ENCODE results near the gene SERBP1. TPM values are rescaled to one million over a fixed set of nuclear protein-coding genes. Genes with fewer than 3 reads are reported as not detected.
A peak's percentile ranks its signal among the peaks of the same experiment; 100 is the strongest.

SERBP1 gene
- total RNA-seq, 1 donor: 162 TPM

DNA sequence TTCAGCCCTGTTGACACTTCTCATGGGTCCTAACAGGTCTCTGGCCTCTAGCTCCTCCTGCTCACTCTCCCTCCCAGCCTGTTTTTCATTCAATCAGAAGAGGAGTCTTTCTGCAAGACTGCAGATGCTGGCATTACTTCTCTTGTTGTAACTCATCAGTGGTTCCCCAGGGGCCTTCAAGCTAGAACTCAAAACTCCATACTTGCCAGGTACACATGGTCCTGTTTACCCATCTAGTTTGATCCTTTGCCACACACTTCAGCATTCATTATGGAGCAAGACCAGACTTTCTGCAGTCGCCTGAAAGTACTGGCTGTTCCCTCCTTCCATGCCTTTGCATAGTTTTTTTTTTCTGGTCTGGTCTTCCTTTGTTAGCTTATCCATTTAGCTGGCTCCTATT, 47.9 kb downstream of the SERBP1 start:
- no peak for DNase-seq (ENCODE audit: low read depth)
- H3K4me3 ChIP-seq (ENCODE audit: low read depth, low read length): no peak overlapping the region
- TF ChIP-seq, protein P1, sequence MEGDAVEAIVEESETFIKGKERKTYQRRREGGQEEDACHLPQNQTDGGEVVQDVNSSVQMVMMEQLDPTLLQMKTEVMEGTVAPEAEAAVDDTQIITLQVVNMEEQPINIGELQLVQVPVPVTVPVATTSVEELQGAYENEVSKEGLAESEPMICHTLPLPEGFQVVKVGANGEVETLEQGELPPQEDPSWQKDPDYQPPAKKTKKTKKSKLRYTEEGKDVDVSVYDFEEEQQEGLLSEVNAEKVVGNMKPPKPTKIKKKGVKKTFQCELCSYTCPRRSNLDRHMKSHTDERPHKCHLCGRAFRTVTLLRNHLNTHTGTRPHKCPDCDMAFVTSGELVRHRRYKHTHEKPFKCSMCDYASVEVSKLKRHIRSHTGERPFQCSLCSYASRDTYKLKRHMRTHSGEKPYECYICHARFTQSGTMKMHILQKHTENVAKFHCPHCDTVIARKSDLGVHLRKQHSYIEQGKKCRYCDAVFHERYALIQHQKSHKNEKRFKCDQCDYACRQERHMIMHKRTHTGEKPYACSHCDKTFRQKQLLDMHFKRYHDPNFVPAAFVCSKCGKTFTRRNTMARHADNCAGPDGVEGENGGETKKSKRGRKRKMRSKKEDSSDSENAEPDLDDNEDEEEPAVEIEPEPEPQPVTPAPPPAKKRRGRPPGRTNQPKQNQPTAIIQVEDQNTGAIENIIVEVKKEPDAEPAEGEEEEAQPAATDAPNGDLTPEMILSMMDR (IDR thresholded peaks at IDR 0.05; ENCODE audit: insufficient read depth, low read depth, low read length): no peak

DNA sequence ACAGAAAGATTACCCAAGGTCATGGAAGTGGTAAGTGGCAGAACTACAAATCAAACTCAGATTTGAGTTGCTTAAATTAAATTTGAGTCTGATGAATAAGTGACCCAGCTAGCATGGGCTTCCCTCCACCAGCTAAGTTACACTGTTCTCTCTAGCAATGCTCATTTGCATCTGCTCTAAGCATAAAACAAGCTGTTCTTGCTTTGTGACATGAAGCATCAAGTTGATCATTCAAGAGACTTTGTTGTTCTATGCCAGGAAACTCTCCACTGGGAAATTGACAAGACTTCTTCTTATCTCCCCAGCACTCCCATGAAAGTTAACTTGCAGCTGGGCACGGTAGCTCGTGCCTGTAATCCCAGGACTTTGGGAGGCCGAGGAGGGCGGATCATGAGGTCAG, 49.0 kb downstream of the SERBP1 start:
- TF ChIP-seq, protein P1 (IDR thresholded peaks at IDR 0.05; ENCODE audit: insufficient read depth, low read depth, low read length): no peak
- DNase-seq (ENCODE audit: low read depth): no peak
- H3K4me3 ChIP-seq (ENCODE audit: low read depth, low read length): no peak overlapping the region

DNA sequence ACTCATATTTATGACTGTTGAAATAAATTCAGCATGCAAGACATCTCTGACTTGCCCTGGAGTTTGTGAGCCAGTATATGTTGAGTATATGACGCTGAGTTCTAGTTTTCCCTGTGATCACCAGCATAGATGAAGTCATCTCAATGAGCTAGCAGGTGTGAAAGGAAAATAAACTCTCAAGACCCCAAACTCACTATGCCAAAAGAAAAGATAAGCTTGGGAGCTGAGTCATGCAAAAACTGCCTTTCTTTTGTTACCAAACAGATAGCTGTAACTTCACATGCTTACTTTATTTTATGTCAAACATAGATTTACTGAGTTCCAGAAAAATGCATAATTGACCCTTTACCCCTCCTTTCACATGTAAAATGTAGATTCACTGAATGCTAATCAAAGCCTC, 52.9 kb downstream of the SERBP1 start:
- no peak overlapping the region for H3K4me3 ChIP-seq (ENCODE audit: low read depth, low read length)
- no peak for DNase-seq (ENCODE audit: low read depth)
- TF ChIP-seq, protein P1 (IDR thresholded peaks at IDR 0.05; ENCODE audit: insufficient read depth, low read depth, low read length): no peak

DNA sequence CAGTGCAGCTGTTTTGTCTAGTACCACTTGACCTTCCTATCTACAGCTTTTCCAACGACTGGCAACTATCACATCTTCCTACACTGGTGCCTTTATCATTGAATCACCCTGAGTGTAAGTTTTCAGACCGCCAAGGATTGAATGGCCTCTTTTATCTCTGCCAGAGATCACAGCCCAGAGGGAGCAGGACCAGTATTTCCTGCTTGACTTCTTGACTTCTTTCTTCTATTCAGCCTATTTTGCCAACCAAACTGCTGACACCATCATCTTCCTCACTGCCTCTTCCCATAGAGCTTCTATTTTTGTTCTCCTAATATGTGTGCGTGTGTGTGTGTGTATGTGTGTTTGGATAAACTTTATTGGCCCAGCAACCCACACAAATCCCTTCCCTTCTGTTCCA, 53.8 kb downstream of the SERBP1 start:
- no peak overlapping the region for H3K4me3 ChIP-seq (ENCODE audit: low read depth, low read length)
- DNase-seq (ENCODE audit: low read depth): no peak
- TF ChIP-seq, protein P1 (IDR thresholded peaks at IDR 0.05; ENCODE audit: insufficient read depth, low read depth, low read length): no peak

DNA sequence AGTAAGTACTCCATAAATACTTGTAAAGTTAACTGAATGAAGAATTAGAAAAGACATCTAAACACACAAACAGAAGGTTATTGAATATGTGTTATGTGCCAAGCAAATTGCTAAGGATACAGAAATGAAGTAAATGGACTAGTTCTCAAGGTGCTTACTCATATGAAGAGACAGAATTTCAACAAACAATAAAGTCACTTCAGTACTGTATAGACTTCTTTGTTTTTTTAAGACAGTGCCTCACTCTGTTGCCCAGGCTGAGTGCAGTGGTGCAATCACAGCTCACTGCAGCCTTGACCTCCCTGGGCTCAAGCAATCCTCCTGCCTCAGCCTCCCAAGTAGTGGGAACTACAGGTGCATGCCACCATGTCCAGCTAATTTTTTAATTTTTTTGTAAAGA, 57.3 kb downstream of the SERBP1 start:
- H3K4me3 ChIP-seq (ENCODE audit: low read depth, low read length): no peak overlapping the region
- TF ChIP-seq, protein P1 (IDR thresholded peaks at IDR 0.05; ENCODE audit: insufficient read depth, low read depth, low read length): no peak
- no peak for DNase-seq (ENCODE audit: low read depth)

DNA sequence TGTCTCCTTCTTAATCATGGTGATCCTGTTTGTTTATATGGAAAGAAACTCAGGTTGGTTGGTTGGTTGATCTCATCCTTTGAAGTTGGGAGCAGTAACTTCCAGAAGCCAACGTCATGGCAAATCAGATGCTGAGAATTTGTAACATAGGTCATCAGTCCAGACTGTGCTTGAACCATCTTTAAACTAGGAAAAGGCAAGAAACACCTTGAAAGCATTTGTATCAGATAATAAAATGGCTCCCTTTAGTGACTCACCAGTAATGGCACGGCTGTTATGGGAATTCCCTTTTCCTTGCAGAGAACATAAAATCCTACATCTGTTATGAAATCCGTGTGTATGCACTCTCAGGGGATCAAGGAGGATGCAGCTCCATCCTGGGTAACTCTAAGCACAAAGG, 58.1 kb downstream of the SERBP1 start:
- peak; percentile 60 for DNase-seq (ENCODE audit: low read depth)
- H3K4me3 ChIP-seq (ENCODE audit: low read depth, low read length): no peak overlapping the region
- TF ChIP-seq, protein P1 (IDR thresholded peaks at IDR 0.05; ENCODE audit: insufficient read depth, low read depth, low read length): no peak

DNA sequence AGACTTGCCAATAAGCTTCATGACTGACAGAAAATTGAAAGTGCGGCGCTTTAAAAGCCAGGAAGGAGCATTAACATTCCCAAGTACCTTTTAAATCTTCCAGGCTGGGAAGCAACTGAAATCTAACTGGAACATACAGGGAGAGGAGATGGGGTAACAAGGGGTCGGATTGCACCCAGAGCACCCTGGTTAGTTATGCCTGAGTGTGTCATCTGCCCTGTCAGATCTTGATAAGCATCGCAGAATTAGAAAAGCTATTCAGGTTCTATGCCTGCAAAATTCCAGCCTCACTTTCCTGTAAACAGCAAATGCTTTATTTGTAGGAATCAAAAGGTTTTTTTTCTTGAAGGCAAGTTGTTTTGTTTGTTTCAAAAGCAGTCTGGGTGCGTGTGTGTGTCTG, 58.5 kb downstream of the SERBP1 start:
- no peak overlapping the region for H3K4me3 ChIP-seq (ENCODE audit: low read depth, low read length)
- peak; percentile 61 for DNase-seq (ENCODE audit: low read depth)
- TF ChIP-seq, protein P1 (IDR thresholded peaks at IDR 0.05; ENCODE audit: insufficient read depth, low read depth, low read length): no peak

Measured in fibroblast of villous mesenchyme (primary cell).